ENCODE results near the gene AUTS2. TPM values are rescaled to one million over a fixed set of nuclear protein-coding genes. Genes with fewer than 3 reads are reported as not detected.

Gene AUTS2
- polyA plus RNA-seq, 10 donors = 54.7 to 101 (median 77.6) TPM

DNA sequence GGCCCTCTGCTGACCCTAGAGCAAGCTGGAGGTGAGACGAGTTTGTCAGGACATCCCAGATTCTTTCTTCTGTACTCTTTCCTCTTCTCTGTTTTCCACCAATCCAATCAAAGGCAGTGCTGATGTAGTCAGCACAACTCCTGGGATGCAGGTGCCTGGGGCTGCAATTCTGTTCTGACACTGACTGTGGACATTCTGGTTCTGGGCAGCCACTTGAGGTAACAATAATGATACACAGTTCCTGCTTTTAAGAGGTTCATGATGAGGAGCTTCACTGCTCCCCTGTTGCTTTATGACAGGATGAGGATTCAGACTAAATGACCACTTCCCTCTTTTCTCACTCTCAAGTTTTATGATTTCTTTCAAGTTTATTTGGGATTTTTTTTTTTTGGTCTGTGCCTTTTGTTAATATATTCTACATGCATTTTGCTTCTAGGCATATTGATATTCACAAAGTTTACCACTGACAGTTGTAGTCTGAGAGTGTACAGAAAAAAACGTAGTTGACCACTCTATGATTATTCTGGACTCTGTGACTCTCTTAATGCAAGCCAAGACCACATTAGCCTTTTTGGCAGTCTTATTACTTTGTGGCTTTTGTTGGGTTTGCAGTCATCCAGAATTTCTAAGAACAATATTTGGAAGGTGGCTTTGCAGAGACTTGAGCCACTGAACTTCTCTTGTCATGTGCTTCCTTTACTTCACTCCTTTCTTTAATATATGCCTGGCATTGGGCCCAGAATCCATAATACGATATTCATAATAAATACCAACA is 247.6 kb downstream of the AUTS2 start:
- no peak for DNase-seq

DNA sequence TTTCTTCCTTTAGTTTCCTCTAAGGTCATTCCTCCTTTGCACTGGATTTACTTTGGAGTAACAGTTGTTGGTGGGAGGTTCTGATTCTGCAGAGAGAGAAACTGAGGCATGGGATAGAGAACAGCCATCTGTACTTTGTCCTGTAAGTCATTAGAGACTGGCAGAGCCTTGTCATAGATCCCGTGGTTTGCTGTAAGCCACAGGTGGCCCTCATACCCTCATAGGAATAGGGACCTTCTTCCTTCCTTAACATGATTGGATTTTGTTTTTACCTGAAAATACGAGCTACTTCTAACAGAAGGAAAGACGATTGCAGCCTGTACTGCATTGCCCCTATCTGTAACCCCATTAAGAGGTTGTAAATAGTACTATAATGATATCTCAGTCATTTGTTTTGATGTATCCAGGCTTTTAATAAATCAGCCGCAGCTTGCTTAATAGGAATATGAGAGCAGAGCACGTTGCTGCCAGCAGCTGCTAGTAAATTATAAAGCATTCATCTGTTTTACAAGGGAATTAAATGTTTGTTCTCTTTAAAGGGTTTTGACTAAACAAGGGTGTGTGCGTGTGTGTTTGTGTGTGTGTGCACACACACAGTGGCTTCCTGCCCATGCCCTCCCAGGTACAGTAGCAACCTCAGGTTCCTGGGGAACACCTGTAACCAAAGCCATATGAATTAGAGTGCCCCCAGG is 249.8 kb downstream of the AUTS2 start:
- DNase-seq = no peak

DNA sequence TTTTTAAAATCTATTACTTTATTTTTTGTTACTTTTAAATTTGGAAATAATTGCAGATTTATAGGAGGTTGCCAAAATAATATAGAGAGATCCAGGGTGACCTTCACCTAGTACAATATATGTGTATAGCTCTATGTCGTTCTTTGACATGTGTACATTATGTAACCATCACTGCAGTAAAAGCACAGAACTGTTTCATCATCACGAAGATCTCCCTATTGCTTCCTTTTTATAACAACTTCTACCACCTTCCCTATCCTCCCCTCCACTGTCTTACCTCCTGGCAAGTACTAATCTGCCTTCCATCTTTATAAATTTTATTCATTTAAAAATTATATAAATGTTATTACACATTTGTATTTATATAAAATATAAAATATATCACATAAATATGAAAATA is 251.0 kb downstream of the AUTS2 start:
- no peak for DNase-seq

DNA sequence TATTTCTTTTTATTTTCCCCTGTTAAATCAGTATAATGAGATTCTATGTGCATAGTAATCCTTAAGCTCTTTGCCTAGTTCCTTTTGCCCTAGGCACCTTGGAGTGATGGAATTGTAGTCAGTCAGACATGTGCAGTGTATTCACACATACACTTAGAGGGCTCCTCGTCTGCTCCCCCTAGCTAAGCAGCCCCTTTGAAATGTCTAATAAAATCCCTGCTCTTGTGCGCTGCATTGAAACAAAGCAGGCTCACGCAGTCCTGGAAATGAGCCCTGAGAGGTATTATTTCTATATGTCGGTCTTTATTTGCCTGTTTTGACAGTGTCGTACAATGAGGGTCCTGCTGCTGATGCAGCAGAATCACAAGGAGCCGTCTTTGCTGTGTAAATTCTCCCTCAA is 258.7 kb downstream of the AUTS2 start:
- no peak for DNase-seq

DNA sequence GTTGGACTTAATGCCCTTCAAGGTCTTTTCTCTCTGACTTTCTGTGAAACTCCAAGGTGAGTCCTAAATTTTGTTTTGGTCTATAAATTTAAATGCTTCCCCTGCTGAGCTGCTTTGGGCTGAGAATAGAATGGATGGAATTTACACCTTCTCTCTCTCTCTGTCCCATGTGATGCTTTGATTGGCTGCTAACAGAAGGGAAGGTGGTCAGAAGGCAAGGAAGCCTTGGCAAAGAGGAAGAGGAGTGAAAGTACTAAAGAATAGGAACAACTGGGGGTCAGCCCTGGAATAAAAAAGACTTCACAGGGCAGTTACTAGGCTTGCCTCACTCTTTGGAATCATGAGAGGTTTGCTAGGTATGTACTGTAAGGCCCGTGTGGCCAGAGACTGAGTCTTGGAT is 260.2 kb downstream of the AUTS2 start:
- no peak for DNase-seq

DNA sequence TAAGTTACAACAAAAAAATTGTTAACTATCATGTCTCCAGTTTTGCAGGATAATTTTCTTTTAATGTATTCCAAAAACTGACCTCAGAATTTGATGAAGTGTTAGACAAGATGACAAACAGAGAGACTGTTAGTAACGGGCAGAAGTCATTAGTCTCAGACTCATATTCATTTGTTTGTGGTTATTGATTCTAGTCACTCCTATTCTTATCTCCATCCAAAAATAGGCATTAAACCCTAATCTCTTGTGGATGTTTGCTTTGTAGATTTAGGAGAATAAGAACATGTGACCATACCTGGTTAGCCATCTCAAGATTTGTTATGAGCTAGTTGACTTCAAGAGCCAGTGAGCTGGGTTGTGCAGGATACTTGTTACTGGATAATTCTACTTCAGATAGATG is 261.1 kb downstream of the AUTS2 start:
- no peak for DNase-seq

DNA sequence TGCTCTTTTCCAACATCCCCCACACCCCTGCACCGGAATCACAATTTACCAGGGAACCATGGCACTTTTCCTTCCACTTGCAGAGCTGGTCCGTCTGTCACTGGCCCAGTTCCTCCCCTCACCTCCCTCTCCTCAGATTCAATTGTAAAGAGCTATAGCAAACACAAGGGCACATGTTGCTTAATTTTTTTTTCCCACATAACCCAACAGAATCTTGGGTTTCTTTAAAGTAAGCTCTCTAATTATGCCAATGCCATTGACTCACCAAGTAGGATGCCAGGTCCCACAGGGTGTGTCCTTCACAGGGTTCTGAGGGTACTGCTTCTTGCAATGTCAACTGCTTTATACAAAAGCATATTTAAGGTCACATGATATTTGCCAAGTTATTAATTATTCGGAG is 262.2 kb downstream of the AUTS2 start:
- DNase-seq = no peak

DNA sequence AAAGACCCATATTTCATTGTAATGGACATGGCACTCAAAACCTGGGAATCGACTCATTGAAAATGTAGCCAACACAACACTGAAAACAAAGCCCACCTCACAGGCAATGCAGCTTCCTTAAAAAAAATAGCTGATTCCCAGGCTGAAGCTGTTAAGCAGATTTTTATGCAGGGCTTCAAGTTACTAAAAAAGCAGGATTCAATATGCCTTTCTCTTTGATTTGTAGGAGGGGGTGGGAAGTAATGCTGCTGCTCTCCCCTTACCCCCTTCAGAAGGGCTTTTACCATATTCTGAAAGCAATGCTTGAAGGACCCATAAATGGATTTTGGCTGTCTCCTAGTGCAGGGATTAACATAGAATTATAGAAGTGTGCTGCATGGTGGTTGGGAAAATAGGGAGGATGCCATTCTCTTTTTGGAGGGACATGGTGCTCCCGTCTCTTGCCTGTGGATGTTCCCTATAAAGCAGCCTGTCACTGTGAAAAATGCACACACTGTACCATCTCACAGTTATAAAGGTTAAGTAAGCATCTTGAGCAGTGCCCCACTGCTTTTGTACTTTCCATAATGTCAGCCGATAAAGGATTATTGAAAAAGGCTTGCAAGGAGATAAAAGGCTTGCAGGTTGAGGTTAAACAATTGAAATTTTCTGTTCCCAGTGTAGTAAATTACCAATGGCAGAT is 262.8 kb downstream of the AUTS2 start:
- DNase-seq = no peak

DNA sequence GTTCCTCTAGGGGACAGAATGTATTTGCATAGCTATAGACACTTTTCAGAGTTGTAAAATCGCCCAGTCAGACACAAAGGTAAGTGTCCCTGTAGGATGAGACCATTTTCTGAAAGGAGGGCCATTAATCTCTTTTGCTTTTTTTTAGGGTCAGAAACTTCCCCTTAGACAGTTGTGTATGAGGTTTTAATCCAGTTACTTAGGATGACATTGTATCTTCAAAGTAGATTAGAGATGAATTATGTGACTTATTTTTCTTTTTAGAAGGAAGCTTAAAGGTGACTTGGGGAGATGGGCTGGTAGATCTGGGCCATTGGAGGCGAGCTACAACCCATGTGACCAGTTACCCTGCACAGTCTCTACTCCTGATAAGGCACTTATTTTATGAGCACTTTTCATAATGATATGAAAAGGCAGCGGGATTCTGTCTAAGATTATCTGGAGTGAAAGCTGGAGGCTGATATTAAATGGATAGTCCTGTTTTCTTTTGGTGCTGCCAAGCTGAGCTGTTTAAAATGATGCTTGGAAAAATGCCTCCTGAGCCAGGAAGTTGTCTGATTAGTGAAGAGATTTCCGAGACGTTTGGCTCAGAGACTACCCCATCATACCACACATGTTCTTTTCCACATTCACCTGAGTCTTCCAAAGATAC is 264.3 kb downstream of the AUTS2 start:
- DNase-seq = peak in 2 of 3 donors; percentile 26 to 38

DNA sequence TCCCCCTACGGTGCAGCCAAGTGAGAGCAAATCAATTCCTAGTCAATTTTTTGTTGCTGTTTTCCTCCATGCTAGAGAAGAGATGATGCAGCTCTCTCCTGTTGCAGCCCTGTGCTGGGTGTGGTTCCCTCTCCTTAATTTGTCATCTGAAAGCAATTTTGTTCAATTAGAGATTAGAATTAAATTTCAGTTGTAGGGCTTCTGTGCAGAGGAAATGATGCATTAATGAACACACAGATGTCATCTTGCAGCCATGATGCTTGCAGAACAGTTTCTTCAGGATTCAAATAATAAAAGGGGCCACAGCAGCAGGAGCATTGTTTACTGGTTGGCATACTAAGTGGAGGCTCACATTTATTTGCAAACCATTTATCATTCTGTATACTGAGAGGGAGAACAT is 266.0 kb downstream of the AUTS2 start:
- DNase-seq = no peak

DNA sequence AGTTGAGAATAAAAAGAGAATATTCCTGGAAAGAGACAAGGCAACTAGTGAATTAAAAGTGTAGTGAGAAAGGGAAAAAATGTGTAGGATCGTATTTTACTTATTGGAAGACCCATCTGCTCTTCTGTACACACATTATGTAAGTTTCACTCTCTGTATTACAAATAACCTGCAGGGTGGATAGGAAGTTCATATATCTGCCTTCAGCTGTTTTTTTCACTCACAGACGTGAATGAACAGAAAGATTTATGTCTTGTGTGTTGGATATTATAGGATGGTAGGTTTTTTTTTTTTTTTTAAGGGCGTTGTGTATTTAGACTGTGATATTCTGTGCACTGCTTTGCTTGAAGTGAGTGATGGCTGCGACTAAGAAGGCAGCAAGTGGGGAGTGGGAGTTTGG is 266.5 kb downstream of the AUTS2 start:
- DNase-seq = no peak

DNA sequence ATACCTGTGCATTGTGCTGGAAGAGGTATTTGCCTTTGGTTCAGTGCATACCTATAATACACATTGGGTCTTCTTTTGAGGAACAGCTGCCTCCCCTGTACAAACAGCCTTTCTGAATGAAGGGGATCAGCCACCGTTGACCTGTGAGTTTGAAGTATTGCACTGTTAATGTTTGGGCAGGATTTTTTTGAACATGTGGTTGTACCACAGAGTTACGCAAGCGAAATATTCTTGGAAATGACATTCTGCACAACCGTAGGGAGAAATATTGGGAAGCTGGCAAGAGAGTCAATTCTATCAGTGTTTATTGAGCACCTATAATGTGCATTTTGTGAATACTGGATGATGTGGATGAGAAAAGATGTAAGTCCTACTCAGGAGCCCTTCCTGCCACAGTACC is 270.6 kb downstream of the AUTS2 start:
- no peak for DNase-seq

DNA sequence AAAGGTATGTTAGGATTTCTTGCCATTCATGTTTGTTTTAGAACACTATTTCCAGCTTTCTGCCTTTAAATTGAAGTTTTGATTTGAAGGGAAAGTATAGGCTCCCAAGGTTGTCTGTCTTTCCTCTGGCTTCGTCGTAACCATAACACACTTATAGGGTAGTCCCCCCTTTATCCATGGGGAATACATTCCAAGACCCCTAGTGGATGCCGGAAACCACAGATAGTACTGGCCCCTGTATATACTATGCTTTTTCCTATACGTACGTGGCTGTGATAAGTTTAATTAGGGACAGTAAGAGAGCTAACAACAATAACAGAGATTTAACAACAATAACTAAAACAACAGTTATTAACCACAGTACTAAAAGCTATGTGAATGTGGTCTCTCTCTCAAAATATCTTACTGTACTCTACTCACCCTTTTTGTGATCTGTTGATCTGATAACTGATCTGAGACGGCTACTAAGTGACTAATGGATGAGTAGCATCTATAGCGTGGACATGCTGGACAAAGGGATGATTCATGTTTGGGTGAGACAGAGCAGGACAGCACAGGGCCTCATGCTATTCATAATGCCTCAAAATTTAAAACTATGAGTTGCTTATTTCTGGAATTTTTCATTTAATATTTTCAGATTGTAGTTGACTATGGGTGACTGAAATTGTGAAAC is 273.1 kb downstream of the AUTS2 start:
- DNase-seq = peak in 1 of 3 donors; percentile 68

DNA sequence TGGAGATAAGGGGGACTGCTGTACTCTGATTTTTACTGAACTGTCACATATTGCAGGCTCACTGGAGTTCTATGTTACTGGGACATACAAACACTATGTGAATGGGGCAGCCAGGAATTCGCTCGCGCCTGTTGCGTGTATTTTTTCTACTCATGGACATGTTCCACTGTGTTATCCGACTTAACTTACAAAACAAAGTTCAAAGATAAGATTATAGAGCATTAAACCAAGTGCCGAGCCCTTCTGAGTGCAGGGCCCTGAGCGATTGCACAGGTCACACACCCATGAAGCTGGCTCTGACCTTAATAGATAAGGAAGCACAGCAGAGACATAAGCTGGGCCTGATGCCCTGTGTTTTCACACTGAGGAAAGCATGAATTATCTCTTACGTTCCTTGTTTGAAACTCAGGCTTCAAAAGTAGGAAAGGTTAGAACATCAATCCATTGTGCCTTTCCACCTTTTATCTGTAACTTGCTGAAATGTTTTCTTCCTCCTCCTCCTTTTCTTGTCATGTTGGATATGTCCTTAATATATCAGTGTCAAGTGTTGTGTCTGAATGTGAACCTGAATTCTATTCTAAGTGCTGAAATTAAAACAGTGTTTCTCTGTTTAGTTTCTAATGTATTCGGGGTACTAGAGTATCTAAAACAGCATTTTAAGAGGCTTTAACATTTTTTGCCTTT is 273.8 kb downstream of the AUTS2 start:
- DNase-seq = no peak

DNA sequence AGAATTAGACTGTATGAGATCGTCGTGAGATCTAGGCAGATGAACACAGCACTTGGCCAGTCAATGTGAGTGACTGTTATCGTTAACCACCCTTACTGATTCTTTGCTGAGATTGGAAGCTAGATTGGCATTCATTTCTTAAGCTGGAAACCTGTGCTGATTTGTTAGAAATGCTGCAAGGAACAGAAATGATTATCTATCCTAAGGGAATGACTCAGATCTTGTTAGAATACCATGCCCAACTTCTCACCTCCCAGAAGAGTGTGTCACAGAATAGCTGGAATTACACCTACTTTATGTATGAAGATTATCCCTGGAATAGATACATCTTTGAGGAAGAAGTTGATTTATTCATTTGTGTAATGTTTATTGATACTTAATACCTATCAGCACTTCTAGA is 275.2 kb downstream of the AUTS2 start:
- DNase-seq = no peak

DNA sequence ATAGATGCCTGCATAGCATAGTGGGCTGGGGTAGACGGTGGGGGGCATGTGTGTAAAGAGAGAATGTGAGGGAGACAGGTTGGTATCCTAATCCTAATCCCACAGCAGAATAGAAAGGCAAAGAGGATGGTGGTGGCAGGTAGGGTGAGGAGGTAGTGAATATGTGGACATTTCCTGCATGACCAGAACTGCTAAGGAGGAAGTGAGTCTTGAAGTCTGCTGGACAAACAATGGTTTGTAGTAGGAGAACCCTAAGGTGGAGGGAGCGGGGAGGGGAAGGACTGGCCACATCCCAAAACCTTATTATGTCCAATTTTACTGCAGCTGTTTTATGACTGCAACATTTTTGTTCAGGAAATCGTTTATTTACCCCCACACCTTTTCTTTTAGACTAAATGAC is 279.7 kb downstream of the AUTS2 start:
- DNase-seq = no peak

DNA sequence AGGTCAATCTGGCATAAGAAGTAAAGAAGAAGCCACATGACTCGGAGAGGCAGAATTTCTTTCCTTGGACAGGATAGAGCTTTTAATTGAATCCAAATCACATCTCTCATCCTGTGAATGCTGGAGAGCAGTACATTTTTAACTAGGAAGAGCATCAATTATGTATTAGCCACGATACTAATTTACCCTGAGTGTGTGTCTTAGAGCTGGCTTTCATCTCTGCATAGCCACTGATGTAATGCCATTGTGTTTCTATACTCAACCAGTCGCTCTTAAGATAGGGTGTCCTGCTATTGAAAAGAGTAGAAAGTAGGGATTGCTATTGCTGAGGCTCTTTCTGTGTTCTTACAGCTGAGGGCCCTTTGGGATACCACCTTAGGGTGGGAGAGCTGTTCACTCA is 280.3 kb downstream of the AUTS2 start:
- DNase-seq = no peak

DNA sequence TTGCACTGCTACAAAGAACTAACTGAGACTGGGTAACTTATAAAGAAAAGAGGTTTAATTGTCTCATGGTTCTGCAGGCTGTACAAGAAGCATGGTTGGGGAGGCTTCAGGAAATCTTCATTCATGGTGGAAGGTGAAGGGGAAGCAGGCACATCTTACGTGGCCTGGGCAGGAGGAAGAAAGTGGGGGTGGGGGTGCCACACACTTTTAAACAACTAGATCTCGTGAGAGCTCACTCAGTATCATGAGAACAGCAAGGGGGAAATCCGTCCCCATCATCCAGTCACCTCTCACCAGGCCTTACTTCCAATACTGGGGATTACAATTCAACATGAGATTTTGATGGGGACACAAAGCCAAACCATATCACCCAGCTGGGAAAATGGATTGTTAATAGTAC is 281.7 kb downstream of the AUTS2 start:
- DNase-seq = no peak

DNA sequence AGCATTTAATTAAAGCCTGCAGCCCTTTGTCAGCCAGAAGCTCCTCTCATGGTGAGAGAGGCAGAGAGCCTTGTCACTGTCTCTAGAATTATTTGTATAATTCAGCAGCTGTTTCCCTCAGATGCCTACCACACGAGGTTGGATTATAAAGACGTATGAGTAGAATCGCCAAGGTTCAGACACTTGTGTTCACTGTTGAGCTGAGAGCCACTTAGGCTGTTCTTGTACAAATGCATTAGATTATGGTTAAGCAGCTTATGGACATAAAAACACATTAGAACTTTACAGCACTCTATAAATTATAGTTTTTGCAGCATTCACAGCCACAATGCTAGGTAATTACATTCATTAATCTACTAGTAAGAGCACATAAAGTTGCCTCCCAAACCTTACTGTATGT is 282.6 kb downstream of the AUTS2 start:
- peak in 1 of 3 donors; percentile 16 for DNase-seq

DNA sequence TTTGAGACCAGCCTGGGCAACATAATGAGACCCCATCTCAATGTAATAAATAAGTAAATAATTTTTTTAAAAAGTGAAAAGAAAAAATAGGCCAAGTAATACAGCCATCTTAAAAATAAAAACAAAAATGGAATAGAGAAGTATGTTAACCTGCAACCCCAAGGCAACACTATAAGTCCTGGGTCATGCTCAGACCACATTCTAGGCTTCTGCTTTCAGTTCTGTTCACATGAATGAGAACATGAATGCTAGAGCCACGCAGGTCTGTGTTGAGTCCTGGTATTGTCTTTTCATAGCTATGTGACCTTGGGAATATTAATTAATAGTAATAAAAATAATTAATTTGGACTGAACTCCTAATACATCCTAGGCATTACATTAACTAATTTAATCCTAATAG is 284.0 kb downstream of the AUTS2 start:
- DNase-seq = no peak

DNA sequence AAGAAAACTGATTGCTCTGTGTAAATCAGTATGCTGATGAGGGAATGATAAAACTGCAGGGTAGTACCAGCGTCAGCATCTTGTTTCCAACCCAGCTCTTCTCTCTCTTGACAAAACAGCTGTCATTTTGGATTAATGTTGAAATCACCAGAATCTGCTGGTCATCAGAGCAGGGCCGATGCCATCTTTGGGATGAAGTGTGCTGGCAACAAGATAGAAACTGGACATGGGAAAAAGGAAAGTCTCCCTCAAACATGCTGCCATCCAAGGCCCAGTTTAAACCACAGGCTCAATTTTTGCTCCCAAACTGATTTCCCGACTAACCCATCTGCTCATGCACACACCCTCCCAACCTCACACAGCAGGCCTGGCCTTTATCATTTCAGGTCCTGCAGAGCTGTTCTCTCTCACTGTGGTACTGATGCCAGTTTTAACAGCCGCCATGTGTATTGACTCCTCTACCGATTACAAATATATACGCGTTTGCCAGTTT is 285.2 kb downstream of the AUTS2 start:
- DNase-seq = no peak
